RWPE1 (cell line): Measurements from ENCODE around the gene SHISA7.

Experiments used
- CTCF ChIA-PET: fragments of 350-600 bp; sonication (Branson Sonifier 250); formaldehyde crosslinking; extraction: SDS; loops from one replicate; lab custom pipeline; 2021; lab: Yijun Ruan, JAX
- POLR2A ChIA-PET: fragments of 400-600 bp; formaldehyde crosslinking; extraction: SDS; loops from one replicate; lab custom pipeline; 2020; ENCODE audit warnings: antibody characterized with exemption; ENCODE audit not compliant: low non-redundant PET; lab: Yijun Ruan, JAX
- DNase-seq: peaks from one replicate; pipeline ENCODE4 v3.0.0; 2012; ENCODE audit warnings: low spot score
- H3K27ac ChIP-seq: fragments of 450-650 bp; 2 replicates; pipeline ENCODE4 v1.5.1; 2017
- CTCF ChIP-seq: fragments of 450-650 bp; conservative IDR thresholded peaks from 2 replicates; pipeline ENCODE4 v1.5.1; 2017; ENCODE audit warnings: low read depth, mild to moderate bottlenecking

Gene SHISA7

GRCh38 chr19:55484593-55485438 lies 41.7 kb upstream of the SHISA7 start, which contains the start of gene NAT14:
Gene NAT14 (plus strand): TSS chr19:55485188. CDS start chr19:55485709, 521 bp downstream.
- ChIA-PET CTCF (interaction anchor here (2.7 kb wide), 1 partner anchor 17 kb away, joined by 10 read pairs; no protein-coding TSS in a partner anchor), POLR2A (interaction anchor here (0.5 to 1.2 kb wide), 4 partner anchors 8 to 154 kb away, joined by 3 to 7 read pairs (median 4); partner anchors contain the start of gene ZNF628)
- peak; percentile 72 for DNase-seq
- TF ChIP-seq CTCF, result no peak
- H3K27ac ChIP-seq, result peak within 1 kb of the TSS; percentile 99

- peak overlapping the region; percentile 99 for H3K27ac ChIP-seq
- TF ChIP-seq CTCF, result no peak
- CTCF ChIA-PET, result interaction anchor here (2.7 kb wide), 1 partner anchor 16 kb away, joined by 10 read pairs; no protein-coding TSS in a partner anchor
- POLR2A ChIA-PET, result interaction anchor here (0.6 to 0.8 kb wide), 2 partner anchors 7 to 153 kb away, joined by 4 read pairs; no protein-coding TSS in a partner anchor
- DNase-seq, result no peak
Observed at GRCh38 chr19:55483706-55484592, 40.8 kb upstream of the SHISA7 start.

DNA sequence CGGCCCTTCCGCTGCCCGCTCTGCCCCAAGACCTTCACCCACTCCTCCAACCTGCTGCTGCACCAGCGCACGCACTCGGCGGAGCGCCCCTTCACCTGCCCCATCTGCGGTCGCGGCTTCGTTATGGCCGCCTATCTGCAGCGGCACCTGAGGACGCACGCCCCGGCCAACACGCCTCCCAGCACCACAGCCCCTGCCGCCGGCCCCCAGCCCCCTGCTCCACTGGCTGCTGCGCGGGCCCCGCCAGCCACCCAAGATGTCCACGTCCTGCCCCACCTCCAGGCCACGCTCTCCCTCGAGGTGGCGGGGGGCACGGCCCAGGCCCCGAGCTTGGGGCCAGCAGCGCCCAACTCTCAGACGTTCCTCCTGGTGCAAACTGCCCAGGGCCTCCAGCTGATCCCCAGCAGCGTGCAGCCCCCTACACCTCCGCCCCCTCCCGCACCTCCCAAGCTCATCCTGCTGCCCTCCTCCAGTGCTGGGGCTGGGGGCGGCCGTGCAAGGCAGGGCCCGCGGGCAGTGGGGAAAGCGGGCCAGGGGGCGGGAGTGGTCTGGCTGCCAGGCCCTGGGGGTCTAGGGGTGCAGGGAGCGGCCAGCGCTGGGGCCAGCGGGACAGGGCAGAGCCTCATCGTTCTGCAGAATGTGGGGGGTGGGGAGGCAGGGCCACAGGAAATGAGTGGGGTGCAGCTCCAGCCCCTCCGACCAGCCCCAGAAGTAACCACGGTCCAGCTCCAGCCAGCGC lies 40.0 kb upstream of the SHISA7 start:
- no peak for TF ChIP-seq CTCF
- ChIA-PET POLR2A (no interaction called here), CTCF (interaction anchor here (2.7 kb wide), 1 partner anchor 15 kb away, joined by 10 read pairs; no protein-coding TSS in a partner anchor)
- peak overlapping the region; percentile 99 for H3K27ac ChIP-seq
- no peak for DNase-seq

- CTCF ChIA-PET, result interaction anchor here (0.5 kb wide), 1 partner anchor 149 kb away, joined by 3 read pairs; no protein-coding TSS in a partner anchor
- POLR2A ChIA-PET, result no interaction called here
- H3K27ac ChIP-seq, result no peak overlapping the region
- DNase-seq, result no peak
- TF ChIP-seq CTCF, result no peak
Observed at GRCh38 chr19:55482156-55482961, 39.3 kb upstream of the SHISA7 start.

DNA sequence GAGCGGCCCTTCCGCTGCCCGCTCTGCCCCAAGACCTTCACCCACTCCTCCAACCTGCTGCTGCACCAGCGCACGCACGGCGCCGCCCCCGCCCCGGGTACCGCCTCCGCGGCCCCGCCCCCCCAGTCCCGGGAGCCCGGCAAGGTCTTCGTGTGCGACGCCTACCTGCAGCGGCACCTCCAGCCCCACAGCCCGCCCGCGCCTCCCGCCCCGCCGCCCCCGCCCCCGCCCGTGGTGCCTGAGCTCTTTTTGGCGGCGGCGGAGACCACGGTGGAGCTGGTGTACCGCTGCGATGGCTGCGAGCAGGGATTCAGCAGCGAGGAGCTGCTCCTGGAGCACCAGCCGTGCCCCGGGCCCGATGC lies 38.7 kb upstream of the SHISA7 start:
- CTCF ChIA-PET, result interaction anchor here (0.5 kb wide), 1 partner anchor 150 kb away, joined by 3 read pairs; no protein-coding TSS in a partner anchor
- POLR2A ChIA-PET, result no interaction called here
- DNase-seq, result no peak
- no peak overlapping the region for H3K27ac ChIP-seq
- no peak for TF ChIP-seq CTCF
